K562 (cell line): Measurements from ENCODE around the gene SELPLG. TPM values are rescaled to one million over a fixed set of nuclear protein-coding genes. Genes with fewer than 3 reads are reported as not detected.

Source experiments
- ELF2 ChIP-seq: fragments of 250-450 bp; sonication (Bioruptor Pico); IDR thresholded peaks from 2 replicates; pipeline ENCODE4 v1.5.0; 2021; ENCODE audit warnings: mild to moderate bottlenecking
- KLF6 ChIP-seq: fragments of 250-450 bp; sonication (Bioruptor Pico); IDR thresholded peaks from 2 replicates; pipeline ENCODE4 v1.4.0; 2020; ENCODE audit warnings: mild to moderate bottlenecking, moderate library complexity, borderline replicate concordance
- PTRF ChIP-seq: fragments of 450-650 bp; IDR thresholded peaks from 2 replicates; pipeline ENCODE4 v1.6.1; 2016; ENCODE audit warnings: mild to moderate bottlenecking, missing genetic modification characterization, missing compliant biosample characterization
- RBFOX2 ChIP-seq: fragments of 200-400 bp; formaldehyde crosslinking; IDR thresholded peaks from 2 replicates; pipeline ENCODE4 v1.6.1; 2017; ENCODE audit warnings: low read depth, mild to moderate bottlenecking, low read length, moderate library complexity
- RBM25 ChIP-seq: fragments of 200-400 bp; formaldehyde crosslinking; IDR thresholded peaks from 2 replicates; pipeline ENCODE4 v1.6.1; 2018; ENCODE audit warnings: low read length, low read depth, moderate library complexity; ENCODE audit not compliant: severe bottlenecking
- RERE ChIP-seq: sonication (generic); formaldehyde crosslinking; IDR thresholded peaks from 2 replicates; pipeline ENCODE4 v1.8.0; 2023; ENCODE audit warnings: missing genetic modification reagents, mild to moderate bottlenecking, borderline replicate concordance
- USF2 ChIP-seq: sonication (generic); formaldehyde crosslinking; IDR thresholded peaks from 2 replicates; pipeline ENCODE4 v1.5.0; 2020; ENCODE audit warnings: missing genetic modification reagents
- ZKSCAN8 ChIP-seq: fragments of 200-800 bp; sonication (Bioruptor generic); IDR thresholded peaks from 2 replicates; pipeline ENCODE4 v1.6.1; 2016; ENCODE audit warnings: missing genetic modification characterization, missing compliant biosample characterization
- ZNF444 ChIP-seq: fragments of 250-450 bp; sonication (Bioruptor Pico); IDR thresholded peaks from 2 replicates; pipeline ENCODE4 v1.4.0; 2020; ENCODE audit warnings: mild to moderate bottlenecking, moderate library complexity
- ZNF449 ChIP-seq: fragments of 250-450 bp; sonication (Bioruptor Pico); IDR thresholded peaks from 2 replicates; pipeline ENCODE4 v1.8.0; 2022; ENCODE audit warnings: moderate library complexity, mild to moderate bottlenecking, inconsistent platforms
- ZNF639 ChIP-seq, 2 experiments: fragments of 200-800 bp in 1 of 2; sonication (Bioruptor generic) in 1 of 2; sonication (generic) in 1 of 2; formaldehyde crosslinking in 1 of 2; IDR thresholded peaks in 1 of 2; conservative IDR thresholded peaks in 1 of 2; 2 replicates each; pipeline versions ENCODE4 v1.5.0 to v1.6.1; 2016 to 2020; ENCODE audit warnings: missing compliant biosample characterization in 1 of 2, missing genetic modification characterization in 1 of 2, missing genetic modification reagents in 1 of 2
- ZNF76 ChIP-seq: fragments of 250-450 bp; sonication (Bioruptor Pico); IDR thresholded peaks from 2 replicates; pipeline ENCODE4 v1.4.0; 2020; ENCODE audit warnings: mild to moderate bottlenecking, moderate library complexity, borderline replicate concordance
- polyA plus RNA-seq, 8 experiments: library from polyadenylated mRNA; depleted of rRNA in 4 of 8; stranded (reverse) in 5 of 8; unstranded in 3 of 8; fragments of >200 nt; fragmentation: Nextera tagmentation in 2 of 8; fragmentation: Illumina TruSeq in 1 of 8; extraction: Ambion mirVana in 2 of 8; extraction: Trizol in 1 of 8; gene quantifications; 2 replicates each; pipeline versions ENCODE4 v1.2.1 to v1.2.3, GENCODE V29; 2011 to 2014; ENCODE audit warnings: inconsistent platforms in 1 of 8, missing spikeins in 1 of 8
- total RNA-seq, 7 experiments: library from RNA; depleted of rRNA in 6 of 7; stranded (reverse); fragments of >200 nt in 6 of 7; fragmentation: Illumina TruSeq in 2 of 7; extraction: Trizol in 2 of 7; gene quantifications; 2 replicates each; pipeline versions ENCODE4 v1.2.1 to v1.2.3, GENCODE V29; 2011 to 2021; ENCODE audit warnings: low replicate concordance in 1 of 7

SELPLG gene
- total and polyA plus RNA-seq, 9 of the 15 experiments (the other 6 are each of a cell fraction or from before 2014, with no cell fraction given) = 0.22 to 10.2 (median 1.7) TPM

DNA sequence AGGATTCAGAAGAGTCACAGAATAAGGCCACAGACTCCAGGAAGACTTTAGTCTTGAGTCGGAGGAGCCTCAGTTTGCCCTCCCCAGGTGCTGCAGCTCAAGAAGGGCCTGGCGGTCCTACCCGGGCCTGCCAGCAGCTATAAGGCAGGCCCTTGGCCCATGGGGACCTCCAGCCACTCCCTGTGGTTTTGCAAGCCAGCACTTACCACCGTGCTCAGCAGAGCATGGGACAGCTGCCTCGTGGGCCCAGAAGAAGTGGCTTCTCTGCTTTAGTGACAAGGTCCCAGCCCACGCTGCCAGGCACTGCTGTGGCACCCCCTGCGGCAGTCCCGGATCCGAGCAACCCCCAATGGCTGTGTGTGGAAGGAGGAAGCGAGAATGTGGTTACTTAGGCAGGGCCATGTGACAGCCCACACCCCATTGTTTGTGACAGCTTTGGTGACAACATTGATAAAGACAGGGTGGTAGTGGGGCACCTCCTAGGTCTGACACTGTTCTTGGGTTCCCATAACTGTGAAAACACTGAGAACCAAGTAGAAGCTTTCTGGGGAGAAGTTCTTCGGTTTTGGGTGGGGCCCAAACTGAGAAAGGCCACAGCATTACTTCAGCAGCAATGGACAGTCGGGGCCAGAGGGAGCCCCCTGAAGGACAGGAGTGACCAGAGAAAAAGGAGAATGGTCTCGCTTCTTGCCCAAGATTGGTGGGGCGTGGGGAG lies at the start of gene SELPLG (continued):
- TF ChIP-seq RERE (CRISPR knock-in tag) = no peak
- no peak for TF ChIP-seq PTRF (tag)
- TF ChIP-seq KLF6 = peak; percentile 83
- TF ChIP-seq ELF2 (CRISPR knock-in tag) = peak; percentile 58; the same call in 1 of the 2 replicates
- peak; percentile 71; the same call in 1 of the 2 replicates for TF ChIP-seq ZKSCAN8
- TF ChIP-seq USF2 (CRISPR knock-in tag) = peak; percentile 47
- TF ChIP-seq ZNF639 (CRISPR knock-in tag; conservative IDR thresholded peaks at IDR 0.05 in 1 of 2, IDR thresholded peaks at IDR 0.05 in 1 of 2) = peak in 1 of 2 experiments; percentile 57; a peak in 1 of 4 replicates
- 0 out of 2 replicates have a peak, but pooled peaks have one; percentile 15 for TF ChIP-seq ZNF449
- no peak for TF ChIP-seq RBM25
- 0 out of 2 replicates have a peak, but pooled peaks have one; percentile 19 for TF ChIP-seq ZNF444 (CRISPR knock-in tag)
- TF ChIP-seq RBFOX2 = peak; percentile 32; the same call in 1 of the 2 replicates
- peak; percentile 84; the same call in 1 of the 2 replicates for TF ChIP-seq ZNF76 (CRISPR knock-in tag)
